Bladder microvascular endothelial cell (primary cell): Measurements from ENCODE around the gene RBMS2. TPM values are rescaled to one million over a fixed set of nuclear protein-coding genes. Genes with fewer than 3 reads are reported as not detected.

Source experiments
- total RNA-seq: library from RNA; depleted of rRNA; stranded (reverse); fragments of >200 nt; gene quantifications from 2 replicates; pipeline ENCODE4 v1.2.3, GENCODE V29; 2014

RBMS2 gene, protein sequence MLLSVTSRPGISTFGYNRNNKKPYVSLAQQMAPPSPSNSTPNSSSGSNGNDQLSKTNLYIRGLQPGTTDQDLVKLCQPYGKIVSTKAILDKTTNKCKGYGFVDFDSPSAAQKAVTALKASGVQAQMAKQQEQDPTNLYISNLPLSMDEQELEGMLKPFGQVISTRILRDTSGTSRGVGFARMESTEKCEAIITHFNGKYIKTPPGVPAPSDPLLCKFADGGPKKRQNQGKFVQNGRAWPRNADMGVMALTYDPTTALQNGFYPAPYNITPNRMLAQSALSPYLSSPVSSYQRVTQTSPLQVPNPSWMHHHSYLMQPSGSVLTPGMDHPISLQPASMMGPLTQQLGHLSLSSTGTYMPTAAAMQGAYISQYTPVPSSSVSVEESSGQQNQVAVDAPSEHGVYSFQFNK
- total RNA-seq = 25.1 and 65.6 TPM in 2 replicates

DNA sequence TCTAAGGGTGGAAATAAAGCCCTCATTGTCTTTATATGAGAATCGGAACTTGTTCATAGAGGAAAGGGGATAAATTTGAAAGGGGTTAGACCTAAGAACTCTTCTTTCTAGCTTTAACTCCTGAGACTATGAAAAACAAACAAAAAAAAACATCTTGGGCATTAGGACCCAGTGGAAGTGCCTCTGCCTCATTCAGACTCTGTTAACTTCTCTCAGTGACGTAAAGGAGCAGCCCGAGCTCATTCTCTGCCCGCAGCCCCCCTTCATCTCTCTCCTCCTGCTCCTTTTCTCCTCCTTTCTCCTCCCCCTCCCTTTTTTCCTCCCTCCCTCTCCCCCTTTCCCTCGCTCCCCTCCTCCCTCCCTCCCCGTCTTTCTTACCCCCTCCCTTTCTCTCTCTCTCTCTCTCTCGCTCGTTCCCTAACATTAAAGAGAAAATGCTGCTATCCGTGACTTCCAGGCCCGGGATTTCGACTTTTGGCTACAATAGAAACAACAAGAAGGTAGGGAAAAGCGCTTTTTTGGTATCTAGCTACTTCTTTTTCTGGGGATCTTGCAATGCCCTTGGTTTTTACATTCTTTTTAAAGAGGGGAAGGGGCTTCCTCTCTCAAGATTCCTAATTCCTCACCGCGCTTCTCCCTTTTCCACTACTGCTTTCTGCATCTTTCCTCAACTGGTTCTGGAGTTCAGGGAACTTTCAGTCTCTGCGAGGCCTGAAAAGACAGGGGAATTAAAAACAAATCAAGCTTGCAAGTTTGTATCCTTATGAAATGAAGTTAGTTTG lies at the start of gene RBMS2:
Gene RBMS2, plus strand, starts transcription at position 231 of the 782 bp plus-strand sequence. Its CDS starts 204 bp downstream, at position 435.

DNA sequence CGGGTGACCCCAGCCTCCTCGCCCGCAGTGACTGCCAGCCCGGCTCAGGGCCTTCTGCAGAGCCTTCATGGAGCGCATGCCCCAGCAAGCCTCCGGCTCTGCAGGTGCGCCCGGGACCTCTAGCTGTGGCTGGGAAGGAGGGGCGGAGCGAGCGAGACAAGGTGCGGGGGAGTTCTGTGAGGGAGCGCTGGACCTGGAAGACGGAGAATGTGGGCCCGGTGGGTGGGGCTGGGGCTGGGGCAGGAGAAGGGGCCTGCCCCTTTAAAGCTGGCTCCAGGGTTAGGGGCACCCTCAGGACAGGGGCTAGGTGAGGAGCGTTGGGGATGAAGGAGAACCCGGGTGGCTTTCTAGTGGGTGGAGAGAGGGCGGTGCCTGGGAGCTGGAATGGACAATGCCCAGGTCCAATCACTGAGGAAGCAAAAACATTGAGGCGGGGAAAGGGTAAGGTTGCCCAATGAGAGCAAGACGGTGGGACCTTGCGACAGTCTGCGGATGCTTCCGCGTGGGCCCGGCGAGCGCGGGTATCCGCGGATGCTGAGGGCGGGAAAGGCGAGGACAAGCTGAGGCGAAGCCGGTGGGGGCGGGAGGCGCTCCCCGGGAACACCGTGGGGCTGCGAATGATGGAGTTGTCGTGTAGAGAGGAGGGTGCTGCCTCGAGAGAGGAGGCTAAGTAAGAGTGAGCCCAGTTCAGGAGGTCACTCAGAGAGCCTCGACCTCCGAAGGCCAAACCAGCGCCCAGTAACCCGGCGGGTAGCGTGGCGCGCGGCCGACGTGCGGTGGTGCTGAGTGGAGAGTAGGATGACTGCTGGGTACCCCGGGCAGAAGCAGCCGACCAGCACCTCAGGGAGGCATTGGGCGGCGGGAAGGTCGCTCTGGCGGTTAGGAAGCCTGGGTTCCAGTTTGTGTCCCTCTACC lies 33.3 kb upstream of the RBMS2 start, which contains the start of gene GLS2:
Gene GLS2, minus strand, starts transcription at position 121 of the 915 bp plus-strand sequence. Its CDS starts 43 bp downstream, at position 78.

DNA sequence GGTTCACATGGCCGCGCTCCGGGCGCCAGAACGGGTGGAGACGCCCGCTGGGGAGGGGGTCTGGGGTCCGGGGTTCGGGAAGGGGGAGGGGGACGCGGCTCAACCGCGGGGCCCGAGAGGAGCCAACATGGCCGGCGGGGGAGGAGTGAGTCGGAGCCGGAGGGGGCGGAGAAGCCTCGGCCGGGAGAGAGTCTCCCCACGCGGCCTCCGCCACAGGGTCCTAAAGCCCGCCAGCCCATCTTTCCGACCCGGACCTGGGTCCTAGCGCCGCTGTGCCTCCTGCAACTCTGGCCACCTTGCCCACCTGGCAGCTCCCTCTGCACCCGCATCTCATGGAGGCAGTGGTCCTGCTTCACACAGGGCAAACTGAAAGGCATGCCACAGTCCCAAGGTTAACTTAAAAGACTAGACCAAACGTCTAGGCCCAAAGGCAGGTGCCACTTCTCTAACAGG lies 108.6 kb downstream of the RBMS2 start, which contains the start of gene BAZ2A:
Gene BAZ2A, minus strand, starts transcription at position 147 of the 453 bp plus-strand sequence. CDS start 12,796 bp downstream, outside the sequence.

Other genes with a start within 250 kb of the RBMS2 start
- 90.7 and 173 TPM in 2 replicates for gene CS, start 221.5 kb upstream of the RBMS2 start, total RNA-seq
- 48.9 and 65.3 TPM in 2 replicates for gene CNPY2, start 205.8 kb upstream of the RBMS2 start, total RNA-seq
- gene PAN2, start 187.8 kb upstream of the RBMS2 start, total RNA-seq = 11.2 and 21.5 TPM in 2 replicates
- 0.19 TPM in 1 of 2 replicates, not detected in the other for gene IL23A, start 182.9 kb upstream of the RBMS2 start, total RNA-seq
- gene STAT2, start 161.7 kb upstream of the RBMS2 start, total RNA-seq = 52.9 and 88.8 TPM in 2 replicates
- not detected in 2 replicates for gene APOF, start 159.0 kb upstream of the RBMS2 start, total RNA-seq
- gene TIMELESS, start 72.4 kb upstream of the RBMS2 start, total RNA-seq = 11.3 and 15.8 TPM in 2 replicates
- gene MIP, start 67.2 kb upstream of the RBMS2 start, total RNA-seq = 0.38 TPM in 1 of 2 replicates, not detected in the other
- gene SPRYD4, start 53.2 kb upstream of the RBMS2 start, total RNA-seq = 1.3 and 2.0 TPM in 2 replicates
- gene GLS2, start 33.7 kb upstream of the RBMS2 start, total RNA-seq = 0.16 and 0.44 TPM in 2 replicates
- gene BAZ2A, start 108.5 kb downstream of the RBMS2 start, total RNA-seq = 17.5 and 40.7 TPM in 2 replicates
- gene ATP5F1B, start 124.2 kb downstream of the RBMS2 start, total RNA-seq = 463 and 484 TPM in 2 replicates
- 52.8 and 81.4 TPM in 2 replicates for gene PTGES3, start 166.5 kb downstream of the RBMS2 start, total RNA-seq
- gene NACA, start 203.5 kb downstream of the RBMS2 start, total RNA-seq = 817 and 977 TPM in 2 replicates
- 6.8 and 7.8 TPM in 2 replicates for gene PRIM1, start 230.5 kb downstream of the RBMS2 start, total RNA-seq
- under 0.01 and 0.38 TPM in 2 replicates for gene HSD17B6, start 241.5 kb downstream of the RBMS2 start, total RNA-seq